HepG2 (cell line): Measurements from ENCODE around the gene BUB1. TPM values are rescaled to one million over a fixed set of nuclear protein-coding genes. Genes with fewer than 3 reads are reported as not detected.

Source experiments
- ATF2 ChIP-seq: sonication (generic); formaldehyde crosslinking; IDR thresholded peaks from 2 replicates; pipeline ENCODE4 v1.4.0; 2020; ENCODE audit warnings: missing genetic modification reagents
- FOXP1 ChIP-seq, 2 experiments: fragments of 450-650 bp in 1 of 2; IDR thresholded peaks; 2 replicates each; pipeline ENCODE4 v1.6.1; 2017 to 2018; ENCODE audit warnings: antibody characterized with exemption in 1 of 2
- FUBP1 ChIP-seq: sonication (generic); formaldehyde crosslinking; IDR thresholded peaks from 2 replicates; pipeline ENCODE4 v1.5.1; 2020; ENCODE audit warnings: missing genetic modification reagents, mild to moderate bottlenecking, borderline replicate concordance
- HOXA5 ChIP-seq: sonication (generic); formaldehyde crosslinking; IDR thresholded peaks from 2 replicates; pipeline ENCODE4 v1.4.0; 2020; ENCODE audit warnings: missing genetic modification reagents
- JUNB ChIP-seq: sonication (generic); formaldehyde crosslinking; IDR thresholded peaks from 2 replicates; pipeline ENCODE4 v1.8.0; 2022; ENCODE audit warnings: missing genetic modification reagents, mild to moderate bottlenecking, borderline replicate concordance
- NAIF1 ChIP-seq: sonication (generic); formaldehyde crosslinking; IDR thresholded peaks from 2 replicates; pipeline ENCODE4 v1.5.0; 2020; ENCODE audit warnings: mild to moderate bottlenecking, missing genetic modification reagents, borderline replicate concordance
- NKX3-1 ChIP-seq: sonication (generic); formaldehyde crosslinking; IDR thresholded peaks from 2 replicates; pipeline ENCODE4 v1.5.0; 2020; ENCODE audit warnings: missing genetic modification reagents
- POLR2G ChIP-seq: fragments of 200-400 bp; formaldehyde crosslinking; IDR thresholded peaks from 2 replicates; pipeline ENCODE4 v1.6.1; 2018; ENCODE audit warnings: mild to moderate bottlenecking, low read depth, low read length, moderate library complexity
- RARG ChIP-seq: sonication (generic); formaldehyde crosslinking; IDR thresholded peaks from 2 replicates; pipeline ENCODE4 v1.4.0; 2020; ENCODE audit warnings: low read depth, mild to moderate bottlenecking, missing genetic modification reagents
- SKI ChIP-seq: fragments of 450-650 bp; IDR thresholded peaks from one replicate; pipeline ENCODE4 v1.6.1; 2018; ENCODE audit warnings: mild to moderate bottlenecking; ENCODE audit not compliant: partially characterized antibody
- ZNF326 ChIP-seq: sonication (generic); formaldehyde crosslinking; IDR thresholded peaks from 2 replicates; pipeline ENCODE4 v1.4.0; 2020; ENCODE audit warnings: missing genetic modification reagents, borderline replicate concordance
- ZNF569 ChIP-seq: sonication (generic); formaldehyde crosslinking; IDR thresholded peaks from 2 replicates; pipeline ENCODE4 v1.5.0; 2020; ENCODE audit warnings: mild to moderate bottlenecking, missing genetic modification reagents, moderate library complexity, borderline replicate concordance
- polyA plus RNA-seq, 8 experiments: library from polyadenylated mRNA; depleted of rRNA in 3 of 8; stranded (reverse) in 7 of 8; unstranded in 1 of 8; fragments of >200 nt; fragmentation: Illumina TruSeq in 4 of 8; extraction: Trizol in 4 of 8; gene quantifications; 2 replicates each; pipeline versions ENCODE4 v1.2.1 to v1.2.3, GENCODE V29; 2011 to 2016; ENCODE audit warnings: low read depth in 4 of 8, missing spikeins in 1 of 8, mixed read lengths in 1 of 8; ENCODE audit not compliant: insufficient read depth in 1 of 8
- total RNA-seq, 5 experiments: library from RNA; depleted of rRNA; stranded (reverse); fragments of >200 nt; fragmentation: Illumina TruSeq; extraction: Trizol; gene quantifications; 2 replicates each; pipeline ENCODE4 v1.2.3, GENCODE V29; 2016; ENCODE audit warnings: low read depth in 1 of 5
- TF ChIP-seq, protein P1 (sequence below): IDR thresholded peaks from 2 replicates; pipeline ENCODE4 v1.6.1; 2016; ENCODE audit warnings: control low read depth
- TF ChIP-seq, protein P2 (sequence below): sonication (generic); formaldehyde crosslinking; IDR thresholded peaks from 2 replicates; pipeline ENCODE4 v1.8.0; 2022; ENCODE audit warnings: mild to moderate bottlenecking, missing genetic modification reagents, moderate library complexity
- TF ChIP-seq, protein P3 (sequence below): sonication (generic); formaldehyde crosslinking; IDR thresholded peaks from 2 replicates; pipeline ENCODE4 v1.5.0; 2020; ENCODE audit warnings: missing genetic modification reagents
- TF ChIP-seq, protein P4 (sequence below): sonication (generic); formaldehyde crosslinking; IDR thresholded peaks from 2 replicates; pipeline ENCODE4 v1.5.0; 2020; ENCODE audit warnings: mild to moderate bottlenecking, missing genetic modification reagents, borderline replicate concordance

The BUB1 gene
- total and polyA plus RNA-seq, 2 of the 13 experiments (the other 11 are each of a cell fraction or from before 2014, with no cell fraction given): 27.8 to 52.6 TPM

DNA sequence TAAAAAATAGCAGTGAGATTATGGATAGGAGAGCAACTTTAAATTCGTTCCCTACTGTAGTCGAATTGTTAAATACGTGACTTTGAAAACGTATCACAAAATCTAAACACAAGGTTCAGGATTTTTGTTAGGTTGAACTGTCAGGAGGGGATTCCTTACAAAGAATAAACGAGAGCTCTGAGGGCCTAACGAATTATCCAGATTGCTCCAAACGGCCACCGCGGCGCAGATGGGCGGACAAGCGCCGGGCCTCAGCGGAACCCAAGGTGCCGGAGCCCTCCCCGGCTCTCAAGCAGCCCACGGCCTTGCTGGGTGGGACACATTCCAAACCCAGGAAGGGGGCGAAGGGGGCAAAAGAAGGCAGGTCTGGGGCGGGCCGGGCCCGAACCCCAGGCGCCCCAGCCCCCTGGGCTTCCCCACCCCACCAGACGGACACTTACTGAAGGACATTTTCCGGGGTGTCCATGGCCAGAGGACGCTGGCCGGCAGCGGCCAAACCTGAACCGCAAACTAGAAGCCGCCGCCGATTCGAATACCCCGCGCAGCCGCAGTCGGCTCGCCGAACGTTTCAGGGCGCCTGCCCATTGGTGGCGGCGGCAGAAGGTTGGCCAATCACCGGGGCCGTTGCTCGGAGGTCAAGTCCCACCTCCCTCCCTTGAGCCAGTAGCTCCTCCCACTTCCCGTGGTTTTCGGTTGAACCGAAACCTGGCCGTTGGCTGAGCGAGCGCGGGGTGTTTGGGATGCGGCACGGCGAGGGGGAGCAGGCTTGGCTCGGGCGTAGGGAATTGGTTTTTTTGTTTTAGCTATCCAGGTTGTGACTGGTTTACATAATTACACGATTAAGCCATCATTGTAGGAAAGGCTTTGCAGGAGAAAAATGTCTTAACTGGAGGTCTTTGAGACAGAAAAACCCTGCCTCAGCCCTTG lies at the start of gene BUB1 (continued):
- TF ChIP-seq FOXP1 (IDR thresholded peaks at IDR 0.05): no peak
- 0 out of 2 replicates have a peak, but pooled peaks have one; percentile 5 for TF ChIP-seq FOXP1 (CRISPR knock-in tag; IDR thresholded peaks at IDR 0.05)
- TF ChIP-seq NAIF1 (CRISPR knock-in tag): no peak
- TF ChIP-seq, protein P1, sequence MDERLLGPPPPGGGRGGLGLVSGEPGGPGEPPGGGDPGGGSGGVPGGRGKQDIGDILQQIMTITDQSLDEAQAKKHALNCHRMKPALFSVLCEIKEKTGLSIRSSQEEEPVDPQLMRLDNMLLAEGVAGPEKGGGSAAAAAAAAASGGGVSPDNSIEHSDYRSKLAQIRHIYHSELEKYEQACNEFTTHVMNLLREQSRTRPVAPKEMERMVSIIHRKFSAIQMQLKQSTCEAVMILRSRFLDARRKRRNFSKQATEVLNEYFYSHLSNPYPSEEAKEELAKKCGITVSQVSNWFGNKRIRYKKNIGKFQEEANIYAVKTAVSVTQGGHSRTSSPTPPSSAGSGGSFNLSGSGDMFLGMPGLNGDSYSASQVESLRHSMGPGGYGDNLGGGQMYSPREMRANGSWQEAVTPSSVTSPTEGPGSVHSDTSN (CRISPR knock-in tag): no peak
- TF ChIP-seq, protein P2, sequence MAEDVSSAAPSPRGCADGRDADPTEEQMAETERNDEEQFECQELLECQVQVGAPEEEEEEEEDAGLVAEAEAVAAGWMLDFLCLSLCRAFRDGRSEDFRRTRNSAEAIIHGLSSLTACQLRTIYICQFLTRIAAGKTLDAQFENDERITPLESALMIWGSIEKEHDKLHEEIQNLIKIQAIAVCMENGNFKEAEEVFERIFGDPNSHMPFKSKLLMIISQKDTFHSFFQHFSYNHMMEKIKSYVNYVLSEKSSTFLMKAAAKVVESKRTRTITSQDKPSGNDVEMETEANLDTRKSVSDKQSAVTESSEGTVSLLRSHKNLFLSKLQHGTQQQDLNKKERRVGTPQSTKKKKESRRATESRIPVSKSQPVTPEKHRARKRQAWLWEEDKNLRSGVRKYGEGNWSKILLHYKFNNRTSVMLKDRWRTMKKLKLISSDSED (CRISPR knock-in tag): no peak
- TF ChIP-seq JUNB (CRISPR knock-in tag): no peak
- TF ChIP-seq NKX3-1 (CRISPR knock-in tag): no peak
- peak; percentile 19; the same call in 1 of the 2 replicates for TF ChIP-seq HOXA5 (CRISPR knock-in tag)
- no peak for TF ChIP-seq ZNF569 (CRISPR knock-in tag)
- no peak for TF ChIP-seq ZNF326 (CRISPR knock-in tag)
- TF ChIP-seq, protein P3, sequence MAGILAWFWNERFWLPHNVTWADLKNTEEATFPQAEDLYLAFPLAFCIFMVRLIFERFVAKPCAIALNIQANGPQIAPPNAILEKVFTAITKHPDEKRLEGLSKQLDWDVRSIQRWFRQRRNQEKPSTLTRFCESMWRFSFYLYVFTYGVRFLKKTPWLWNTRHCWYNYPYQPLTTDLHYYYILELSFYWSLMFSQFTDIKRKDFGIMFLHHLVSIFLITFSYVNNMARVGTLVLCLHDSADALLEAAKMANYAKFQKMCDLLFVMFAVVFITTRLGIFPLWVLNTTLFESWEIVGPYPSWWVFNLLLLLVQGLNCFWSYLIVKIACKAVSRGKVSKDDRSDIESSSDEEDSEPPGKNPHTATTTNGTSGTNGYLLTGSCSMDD (CRISPR knock-in tag): no peak
- no peak for TF ChIP-seq SKI
- no peak for TF ChIP-seq RARG (CRISPR knock-in tag)
- TF ChIP-seq POLR2G: peak; percentile 96
- TF ChIP-seq ATF2 (CRISPR knock-in tag): peak; percentile 46
- no peak for TF ChIP-seq FUBP1
- TF ChIP-seq, protein P4, sequence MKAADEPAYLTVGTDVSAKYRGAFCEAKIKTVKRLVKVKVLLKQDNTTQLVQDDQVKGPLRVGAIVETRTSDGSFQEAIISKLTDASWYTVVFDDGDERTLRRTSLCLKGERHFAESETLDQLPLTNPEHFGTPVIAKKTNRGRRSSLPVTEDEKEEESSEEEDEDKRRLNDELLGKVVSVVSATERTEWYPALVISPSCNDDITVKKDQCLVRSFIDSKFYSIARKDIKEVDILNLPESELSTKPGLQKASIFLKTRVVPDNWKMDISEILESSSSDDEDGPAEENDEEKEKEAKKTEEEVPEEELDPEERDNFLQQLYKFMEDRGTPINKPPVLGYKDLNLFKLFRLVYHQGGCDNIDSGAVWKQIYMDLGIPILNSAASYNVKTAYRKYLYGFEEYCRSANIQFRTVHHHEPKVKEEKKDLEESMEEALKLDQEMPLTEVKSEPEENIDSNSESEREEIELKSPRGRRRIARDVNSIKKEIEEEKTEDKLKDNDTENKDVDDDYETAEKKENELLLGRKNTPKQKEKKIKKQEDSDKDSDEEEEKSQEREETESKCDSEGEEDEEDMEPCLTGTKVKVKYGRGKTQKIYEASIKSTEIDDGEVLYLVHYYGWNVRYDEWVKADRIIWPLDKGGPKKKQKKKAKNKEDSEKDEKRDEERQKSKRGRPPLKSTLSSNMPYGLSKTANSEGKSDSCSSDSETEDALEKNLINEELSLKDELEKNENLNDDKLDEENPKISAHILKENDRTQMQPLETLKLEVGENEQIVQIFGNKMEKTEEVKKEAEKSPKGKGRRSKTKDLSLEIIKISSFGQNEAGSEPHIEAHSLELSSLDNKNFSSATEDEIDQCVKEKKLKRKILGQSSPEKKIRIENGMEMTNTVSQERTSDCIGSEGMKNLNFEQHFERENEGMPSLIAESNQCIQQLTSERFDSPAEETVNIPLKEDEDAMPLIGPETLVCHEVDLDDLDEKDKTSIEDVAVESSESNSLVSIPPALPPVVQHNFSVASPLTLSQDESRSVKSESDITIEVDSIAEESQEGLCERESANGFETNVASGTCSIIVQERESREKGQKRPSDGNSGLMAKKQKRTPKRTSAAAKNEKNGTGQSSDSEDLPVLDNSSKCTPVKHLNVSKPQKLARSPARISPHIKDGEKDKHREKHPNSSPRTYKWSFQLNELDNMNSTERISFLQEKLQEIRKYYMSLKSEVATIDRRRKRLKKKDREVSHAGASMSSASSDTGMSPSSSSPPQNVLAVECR (CRISPR knock-in tag): peak; percentile 100
